Occipital lobe (tissue), 2 donors: ENCODE data around the gene C1QL3. TPM values are rescaled to one million over a fixed set of nuclear protein-coding genes. Genes with fewer than 3 reads are reported as not detected.

Experiments
- DNase-seq: peaks from one replicate; lab custom pipeline; 2025; lab: John Stamatoyannopoulos, UW
- total RNA-seq: library from RNA; depleted of rRNA; stranded (reverse); fragments of >200 nt; gene quantifications from one replicate; pipeline ENCODE4 v1.2.3, GENCODE V29; 2014

C1QL3 gene
- 20.6 TPM for total RNA-seq

GRCh38 chr10:16521311-16522016 lies at the start of gene C1QL3:
Gene C1QL3, minus strand, starts transcription at chr10:16521879. Its CDS starts 814 bp downstream, at chr10:16521065.
- DNase-seq, result peak; percentile 32

- DNase-seq, result no peak
Observed at GRCh38 chr10:16570731-16571130, 49.1 kb upstream of the C1QL3 start.

GRCh38 chr10:16566202-16566805 lies 44.6 kb upstream of the C1QL3 start:
- DNase-seq, result no peak

- no peak for DNase-seq
Observed at GRCh38 chr10:16565604-16566003, 43.9 kb upstream of the C1QL3 start.

GRCh38 chr10:16562891-16563290 lies 41.2 kb upstream of the C1QL3 start:
- no peak for DNase-seq

GRCh38 chr10:16559236-16559773 lies 37.6 kb upstream of the C1QL3 start:
- no peak for DNase-seq

- no peak for DNase-seq
Observed at GRCh38 chr10:16547973-16548372, 26.3 kb upstream of the C1QL3 start.

GRCh38 chr10:16545116-16545736 lies 23.5 kb upstream of the C1QL3 start:
- DNase-seq, result no peak

GRCh38 chr10:16544591-16544990 lies 22.9 kb upstream of the C1QL3 start:
- DNase-seq, result no peak

GRCh38 chr10:16544099-16544498 lies 22.4 kb upstream of the C1QL3 start:
- DNase-seq, result no peak

GRCh38 chr10:16536155-16536554 lies 14.5 kb upstream of the C1QL3 start:
- DNase-seq, result no peak

- DNase-seq, result no peak
Observed at GRCh38 chr10:16529853-16530252, 8.2 kb upstream of the C1QL3 start.

GRCh38 chr10:16527452-16527851 lies 5.8 kb upstream of the C1QL3 start:
- DNase-seq, result no peak

- DNase-seq, result peak; percentile 3
Observed at GRCh38 chr10:16520900-16521299, 779 bp downstream of the C1QL3 start.

GRCh38 chr10:16519908-16520861 lies 1.5 kb downstream of the C1QL3 start:
- DNase-seq, result no peak

- no peak for DNase-seq
Observed at GRCh38 chr10:16519250-16519907, 2.3 kb downstream of the C1QL3 start.

- DNase-seq, result no peak
Observed at GRCh38 chr10:16518822-16519221, 2.9 kb downstream of the C1QL3 start.

GRCh38 chr10:16510843-16511242 lies 10.8 kb downstream of the C1QL3 start:
- no peak for DNase-seq

GRCh38 chr10:16509996-16510395 lies 11.7 kb downstream of the C1QL3 start:
- DNase-seq, result peak; percentile 5

- no peak for DNase-seq
Observed at GRCh38 chr10:16505161-16505560, 16.5 kb downstream of the C1QL3 start.

GRCh38 chr10:16497911-16498310 lies 23.8 kb downstream of the C1QL3 start:
- DNase-seq, result no peak
